ENCODE measurements around the gene SLC9C1.
"Not testable (repeated sequence)": the region's sequence is repeated elsewhere in the genome, so short reads cannot be mapped to it uniquely, and the experiment has no call there.

The SLC9C1 gene

DNA sequence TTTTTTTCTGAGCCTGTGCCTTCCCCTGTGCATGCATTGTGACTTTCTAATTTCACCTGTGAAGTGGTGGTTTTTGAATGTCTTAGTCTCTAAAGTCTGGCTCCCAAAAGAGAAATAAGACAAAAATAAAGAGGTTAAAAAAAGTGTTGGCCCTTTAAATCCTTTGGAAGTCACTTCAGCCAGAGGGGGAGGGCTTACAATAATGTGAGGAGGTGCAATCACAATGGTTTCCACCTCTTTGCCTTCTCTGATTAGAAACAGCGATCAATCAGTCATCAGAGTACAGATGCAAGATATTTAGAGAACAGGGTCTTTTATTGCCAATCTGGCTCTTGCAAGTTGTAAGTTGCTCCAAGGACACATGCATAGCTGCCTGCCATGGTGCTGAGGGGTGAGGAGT lies 96.9 kb downstream of the SLC9C1 start:
- TF ChIP-seq, protein P1, sequence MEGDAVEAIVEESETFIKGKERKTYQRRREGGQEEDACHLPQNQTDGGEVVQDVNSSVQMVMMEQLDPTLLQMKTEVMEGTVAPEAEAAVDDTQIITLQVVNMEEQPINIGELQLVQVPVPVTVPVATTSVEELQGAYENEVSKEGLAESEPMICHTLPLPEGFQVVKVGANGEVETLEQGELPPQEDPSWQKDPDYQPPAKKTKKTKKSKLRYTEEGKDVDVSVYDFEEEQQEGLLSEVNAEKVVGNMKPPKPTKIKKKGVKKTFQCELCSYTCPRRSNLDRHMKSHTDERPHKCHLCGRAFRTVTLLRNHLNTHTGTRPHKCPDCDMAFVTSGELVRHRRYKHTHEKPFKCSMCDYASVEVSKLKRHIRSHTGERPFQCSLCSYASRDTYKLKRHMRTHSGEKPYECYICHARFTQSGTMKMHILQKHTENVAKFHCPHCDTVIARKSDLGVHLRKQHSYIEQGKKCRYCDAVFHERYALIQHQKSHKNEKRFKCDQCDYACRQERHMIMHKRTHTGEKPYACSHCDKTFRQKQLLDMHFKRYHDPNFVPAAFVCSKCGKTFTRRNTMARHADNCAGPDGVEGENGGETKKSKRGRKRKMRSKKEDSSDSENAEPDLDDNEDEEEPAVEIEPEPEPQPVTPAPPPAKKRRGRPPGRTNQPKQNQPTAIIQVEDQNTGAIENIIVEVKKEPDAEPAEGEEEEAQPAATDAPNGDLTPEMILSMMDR (IDR thresholded peaks at IDR 0.05; ENCODE audit: insufficient read depth, missing control alignments): no peak
- FAIRE-seq (no peak), DNase-seq (ENCODE audit: insufficient read length, low spot score) (no peak)

DNA sequence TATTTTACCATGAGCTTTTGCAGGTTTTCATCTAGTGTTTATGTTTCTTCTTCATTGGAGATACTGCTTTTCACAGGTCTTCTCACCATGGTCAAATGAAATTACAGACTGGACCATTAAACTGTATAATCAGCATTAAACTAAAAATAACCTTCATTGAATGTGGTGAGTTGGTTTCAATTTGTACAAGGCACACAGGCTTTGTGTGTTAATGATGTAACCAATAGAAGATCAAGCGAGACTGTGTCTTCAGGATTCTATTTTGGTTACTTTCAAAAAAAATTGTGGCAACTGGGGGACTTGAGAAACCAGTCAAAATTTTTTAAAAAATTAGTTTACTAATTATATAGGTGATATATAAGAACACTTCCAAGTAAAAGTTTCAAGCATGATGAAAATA lies 106.7 kb downstream of the SLC9C1 start:
- FAIRE-seq (no peak), DNase-seq (ENCODE audit: insufficient read length, low spot score) (no peak)
- TF ChIP-seq, protein P1 (IDR thresholded peaks at IDR 0.05; ENCODE audit: insufficient read depth, missing control alignments): no peak

DNA sequence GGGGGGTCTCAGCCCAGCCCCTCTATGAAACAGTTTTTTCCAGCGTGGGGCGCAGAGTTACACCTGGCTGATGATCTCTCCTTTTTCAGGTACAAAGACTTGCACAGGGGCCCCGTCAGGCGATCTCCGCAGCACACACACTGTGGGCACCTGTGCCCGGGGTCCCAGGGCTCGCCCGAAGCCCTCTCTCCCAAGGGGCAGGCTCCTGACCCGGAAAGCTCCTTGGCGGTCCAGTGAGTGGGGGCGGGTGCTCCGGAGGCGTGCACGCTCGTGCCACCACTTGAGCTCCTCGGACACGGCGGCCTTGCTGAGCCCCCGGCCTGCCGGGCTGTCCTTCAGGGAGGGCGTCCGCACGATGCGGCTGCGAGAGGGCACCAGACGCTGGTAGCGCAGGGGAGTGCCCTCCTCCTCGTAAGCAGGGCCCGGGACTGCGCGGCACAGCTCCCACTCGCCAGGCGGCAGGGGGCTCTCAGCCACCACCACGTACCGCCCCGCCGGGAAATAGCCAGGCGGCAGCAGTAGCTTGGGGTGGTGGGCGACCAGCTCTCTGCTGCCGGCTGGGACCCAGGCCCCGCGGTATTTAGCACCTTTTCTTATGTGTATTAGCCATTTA lies 108.5 kb downstream of the SLC9C1 start:
- not testable (repeated sequence) for DNase-seq (ENCODE audit: insufficient read length, low spot score); FAIRE-seq

DNA sequence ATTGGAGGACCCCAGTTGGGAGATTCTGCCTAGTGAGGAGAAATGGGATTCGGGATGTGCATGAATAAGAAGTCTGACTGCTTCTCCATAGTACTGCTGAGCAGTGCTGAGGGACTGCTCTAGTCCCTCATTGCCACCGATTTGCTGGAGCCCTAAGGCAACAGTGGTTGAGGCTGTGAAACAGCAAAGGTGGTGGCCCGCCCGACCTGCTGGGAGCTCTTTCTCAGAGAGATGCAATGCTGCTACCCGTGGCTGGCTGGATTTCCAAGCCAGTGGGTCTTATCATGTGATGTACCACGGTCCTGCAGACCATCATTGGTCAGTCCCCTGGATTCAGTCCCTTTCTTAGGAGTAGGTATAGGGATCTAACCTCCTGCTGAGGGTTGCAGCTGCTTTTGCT lies 118.4 kb downstream of the SLC9C1 start:
- TF ChIP-seq, protein P1 (IDR thresholded peaks at IDR 0.05; ENCODE audit: insufficient read depth, missing control alignments): no peak
- FAIRE-seq (no peak), DNase-seq (ENCODE audit: insufficient read length, low spot score) (no peak)

DNA sequence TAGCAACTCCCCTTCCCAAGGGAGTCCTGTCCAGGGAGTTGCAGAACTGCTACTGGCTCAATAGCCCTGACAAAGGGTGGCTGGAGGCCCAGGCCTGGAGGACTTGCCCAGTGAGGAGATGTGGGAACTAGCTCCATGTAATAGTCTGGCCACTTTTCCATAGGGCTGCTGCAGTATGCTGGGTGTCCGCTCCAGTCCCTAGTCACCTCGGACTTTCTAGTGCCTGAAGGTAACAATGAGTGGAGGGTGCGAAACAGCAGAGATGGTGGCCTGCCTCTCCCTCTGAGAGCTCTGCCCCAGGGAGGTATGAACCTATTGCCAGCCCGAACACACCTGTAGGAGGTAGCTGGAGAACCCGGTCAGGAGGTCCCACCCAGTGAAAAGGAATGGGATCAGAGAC lies 119.0 kb downstream of the SLC9C1 start:
- TF ChIP-seq, protein P1 (IDR thresholded peaks at IDR 0.05; ENCODE audit: insufficient read depth, missing control alignments): no peak
- no peak for DNase-seq (ENCODE audit: insufficient read length, low spot score)
- FAIRE-seq: no peak

DNA sequence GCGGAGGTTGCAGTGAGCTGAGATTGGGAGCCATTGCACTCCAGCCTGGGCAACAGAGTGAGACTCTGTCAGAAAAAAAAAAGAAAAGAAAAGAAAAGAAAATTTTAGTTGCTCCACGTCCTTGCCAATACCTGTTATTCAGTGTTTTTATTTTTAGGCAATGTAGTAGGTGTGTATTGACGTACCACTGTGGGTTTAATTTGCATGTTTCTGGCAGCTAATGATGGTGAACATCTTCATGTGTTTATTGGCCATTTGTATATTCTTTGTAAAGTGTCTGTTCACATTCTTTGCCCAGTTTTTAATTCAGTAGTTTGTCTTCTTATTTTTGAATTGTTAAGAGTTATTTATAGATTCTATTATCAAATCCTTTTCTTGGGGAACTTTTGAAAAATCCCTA lies 122.9 kb downstream of the SLC9C1 start:
- TF ChIP-seq, protein P1 (IDR thresholded peaks at IDR 0.05; ENCODE audit: insufficient read depth, missing control alignments): no peak
- no peak for DNase-seq (ENCODE audit: insufficient read length, low spot score)
- FAIRE-seq: no peak

DNA sequence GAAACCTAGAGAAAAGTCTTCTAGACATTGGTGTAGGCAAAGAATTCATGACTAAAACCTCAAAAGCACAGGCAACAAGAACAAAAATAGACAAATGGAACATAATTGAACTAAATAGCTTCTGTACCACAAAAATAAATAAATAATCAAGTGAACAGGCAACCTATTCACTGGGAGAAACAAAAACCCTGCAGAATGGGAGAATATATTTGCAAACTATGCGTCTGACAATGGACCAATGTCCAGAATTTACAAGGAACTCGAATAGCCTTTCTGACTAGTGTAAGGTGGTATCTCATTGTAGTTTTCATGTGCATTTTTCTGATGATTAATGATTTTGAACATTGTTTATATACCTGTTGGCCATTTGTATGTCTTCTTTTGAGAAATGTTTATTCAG lies 124.0 kb downstream of the SLC9C1 start:
- DNase-seq (ENCODE audit: insufficient read length, low spot score) (no peak), FAIRE-seq (no peak)
- TF ChIP-seq, protein P1 (IDR thresholded peaks at IDR 0.05; ENCODE audit: insufficient read depth, missing control alignments): no peak

DNA sequence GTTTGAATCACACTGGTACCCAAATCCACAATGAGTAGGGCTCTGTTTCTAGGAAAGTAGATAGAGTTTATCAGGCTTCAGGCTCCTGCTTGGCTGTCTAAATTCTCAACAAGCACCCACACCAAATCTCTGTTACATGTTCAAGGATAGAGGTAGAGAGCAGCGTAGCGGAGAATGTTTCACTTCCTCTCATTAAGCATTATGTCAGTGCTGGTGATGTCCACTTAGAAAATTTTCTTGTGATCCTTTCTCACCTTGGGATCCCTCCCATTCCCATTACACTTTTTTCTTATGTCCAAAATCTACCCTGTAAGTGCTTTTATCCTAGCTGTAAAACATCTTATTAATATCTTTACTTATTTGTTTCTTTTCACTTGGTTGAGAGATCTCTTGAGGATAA lies 126.3 kb downstream of the SLC9C1 start:
- TF ChIP-seq, protein P1 (IDR thresholded peaks at IDR 0.05; ENCODE audit: insufficient read depth, missing control alignments): no peak
- DNase-seq (ENCODE audit: insufficient read length, low spot score): no peak
- FAIRE-seq: no peak
